ENCODE results near the gene FYN. TPM values are rescaled to one million over a fixed set of nuclear protein-coding genes. Genes with fewer than 3 reads are reported as not detected.

Gene FYN
- total RNA-seq, 4 donors from 2014 or later = 16.3 to 288 (median 52.2) TPM

- 86% methylated on average over 1 to 2 of the region's 2 CpGs for WGBS, 2 donors (ENCODE audit: low coverage in 1 of 2)
- in situ Hi-C loops (cut with MboI; ENCODE audit: low pct_ligation_motif_present in 1 of 4, low pct_unique_long_range_greater_than_20kb in 1 of 4, low sequenced_read_pairs in 3 of 4) (no loop called here), intact Hi-C loops (cut with DNase I; ENCODE audit: low total_unique reads) (no loop called here)
- no peak overlapping the region for H3K4me3 ChIP-seq
- H3K36me3 ChIP-seq = no peaks in the 10 kb centered on the region
- no peaks in the 10 kb centered on the region for H3K9me3 ChIP-seq
- DNase-seq = no peak
- H3K27me3 ChIP-seq = peaks cover 12% of the 10 kb centered on the region
- H3K27ac ChIP-seq = no peak overlapping the region
- H3K4me1 ChIP-seq = no peaks in the 10 kb centered on the region
- TF ChIP-seq, protein P1, sequence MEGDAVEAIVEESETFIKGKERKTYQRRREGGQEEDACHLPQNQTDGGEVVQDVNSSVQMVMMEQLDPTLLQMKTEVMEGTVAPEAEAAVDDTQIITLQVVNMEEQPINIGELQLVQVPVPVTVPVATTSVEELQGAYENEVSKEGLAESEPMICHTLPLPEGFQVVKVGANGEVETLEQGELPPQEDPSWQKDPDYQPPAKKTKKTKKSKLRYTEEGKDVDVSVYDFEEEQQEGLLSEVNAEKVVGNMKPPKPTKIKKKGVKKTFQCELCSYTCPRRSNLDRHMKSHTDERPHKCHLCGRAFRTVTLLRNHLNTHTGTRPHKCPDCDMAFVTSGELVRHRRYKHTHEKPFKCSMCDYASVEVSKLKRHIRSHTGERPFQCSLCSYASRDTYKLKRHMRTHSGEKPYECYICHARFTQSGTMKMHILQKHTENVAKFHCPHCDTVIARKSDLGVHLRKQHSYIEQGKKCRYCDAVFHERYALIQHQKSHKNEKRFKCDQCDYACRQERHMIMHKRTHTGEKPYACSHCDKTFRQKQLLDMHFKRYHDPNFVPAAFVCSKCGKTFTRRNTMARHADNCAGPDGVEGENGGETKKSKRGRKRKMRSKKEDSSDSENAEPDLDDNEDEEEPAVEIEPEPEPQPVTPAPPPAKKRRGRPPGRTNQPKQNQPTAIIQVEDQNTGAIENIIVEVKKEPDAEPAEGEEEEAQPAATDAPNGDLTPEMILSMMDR (IDR thresholded peaks at IDR 0.05) = no peak
- no peak for TF ChIP-seq POLR2A (IDR thresholded peaks at IDR 0.05)
- no peak for TF ChIP-seq POLR2AphosphoS5 (IDR thresholded peaks at IDR 0.05)
Observed at GRCh38 chr6:111880181-111880888, 7.1 kb upstream of the FYN start.

DNA sequence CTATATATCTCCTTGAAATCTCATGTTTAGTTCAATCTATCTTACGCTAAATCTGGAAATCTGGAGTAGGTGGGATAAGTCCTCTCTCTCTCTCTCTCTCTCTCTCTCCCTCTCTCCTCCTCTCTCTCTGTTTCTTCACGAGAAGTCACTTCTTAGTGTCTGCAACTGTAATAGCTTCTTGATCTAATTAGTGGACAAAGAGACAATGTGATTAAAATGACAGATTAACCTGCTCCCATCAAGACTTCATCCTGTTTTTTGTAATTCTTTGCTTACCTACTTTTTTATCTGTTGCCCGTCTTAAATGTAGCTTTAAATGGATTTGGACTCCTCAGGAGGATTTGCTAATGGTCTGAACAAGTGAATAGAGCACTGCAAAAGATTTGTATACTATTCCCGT, 2.5 kb upstream of the FYN start:
- H3K36me3 ChIP-seq = no peaks in the 10 kb centered on the region
- intact Hi-C loops (cut with DNase I; ENCODE audit: low total_unique reads) (no loop called here), in situ Hi-C loops (cut with MboI; ENCODE audit: low pct_ligation_motif_present in 1 of 4, low pct_unique_long_range_greater_than_20kb in 1 of 4, low sequenced_read_pairs in 3 of 4) (no loop called here)
- 89 to 96% methylated on average over 4 of the region's 4 CpGs for WGBS, 2 donors (ENCODE audit: low coverage in 1 of 2)
- TF ChIP-seq POLR2A (IDR thresholded peaks at IDR 0.05) (no peak), POLR2AphosphoS5 (IDR thresholded peaks at IDR 0.05) (no peak), EP300 (IDR thresholded peaks at IDR 0.05; ENCODE audit: low read depth) (no peak)
- TF ChIP-seq, protein P1 (IDR thresholded peaks at IDR 0.05) = no peak
- no peak overlapping the region for H3K27ac ChIP-seq
- H3K4me1 ChIP-seq = peaks cover 0 to 20% (median 12%) of the 10 kb centered on the region in 4 donors
- no peaks in the 10 kb centered on the region for H3K9me3 ChIP-seq
- no peak for DNase-seq
- H3K27me3 ChIP-seq = peaks cover 50% of the 10 kb centered on the region
- H3K4me3 ChIP-seq = no peak overlapping the region

DNA sequence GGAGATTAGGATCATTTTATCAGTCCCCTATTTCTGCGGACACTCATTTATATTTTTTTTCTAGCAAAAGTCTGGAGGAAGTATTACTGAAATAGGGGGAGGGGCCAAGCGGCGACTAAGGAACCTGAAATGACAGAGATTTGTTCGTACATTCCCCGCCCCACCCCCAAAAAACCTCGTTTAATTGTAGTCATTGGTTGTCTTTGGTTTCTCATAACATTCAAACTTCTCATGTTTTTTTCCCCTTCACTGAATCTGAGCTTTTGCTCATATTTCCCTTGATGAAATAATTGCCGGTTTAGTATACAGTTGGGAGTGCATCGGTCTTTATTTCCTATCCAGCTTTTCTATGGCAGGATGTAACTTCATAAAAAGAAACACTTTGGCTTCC, 768 bp upstream of the FYN start:
- Histone ChIP-seq H3K27ac (peak overlapping the region; percentile 86 to 90 (median 88)), H3K27me3 (peaks cover 52% of the 10 kb centered on the region), H3K4me1 (peaks cover 0 to 20% (median 13%) of the 10 kb centered on the region in 4 donors), H3K4me3 (peak overlapping the region in 3 of 4 donors; percentile 71 to 82 (median 72)), H3K9me3 (no peaks in the 10 kb centered on the region), H3K36me3 (no peaks in the 10 kb centered on the region)
- WGBS, 2 donors (ENCODE audit: low coverage in 1 of 2) = 7 to 22% methylated on average over 3 to 8 of the region's 8 CpGs
- intact Hi-C loops (cut with DNase I; ENCODE audit: low total_unique reads) = loop anchor here (5.0 kb wide), 1 partner anchor 162 kb away; no protein-coding TSS in a partner anchor
- in situ Hi-C loops (cut with MboI; ENCODE audit: low pct_ligation_motif_present in 1 of 4, low pct_unique_long_range_greater_than_20kb in 1 of 4, low sequenced_read_pairs in 3 of 4) = no loop called here
- DNase-seq = peak; percentile 19
- TF ChIP-seq EP300 (IDR thresholded peaks at IDR 0.05; ENCODE audit: low read depth) = no peak
- TF ChIP-seq POLR2AphosphoS5 (IDR thresholded peaks at IDR 0.05) = no peak
- no peak for TF ChIP-seq POLR2A (IDR thresholded peaks at IDR 0.05)
- TF ChIP-seq, protein P1 (IDR thresholded peaks at IDR 0.05) = no peak

DNA sequence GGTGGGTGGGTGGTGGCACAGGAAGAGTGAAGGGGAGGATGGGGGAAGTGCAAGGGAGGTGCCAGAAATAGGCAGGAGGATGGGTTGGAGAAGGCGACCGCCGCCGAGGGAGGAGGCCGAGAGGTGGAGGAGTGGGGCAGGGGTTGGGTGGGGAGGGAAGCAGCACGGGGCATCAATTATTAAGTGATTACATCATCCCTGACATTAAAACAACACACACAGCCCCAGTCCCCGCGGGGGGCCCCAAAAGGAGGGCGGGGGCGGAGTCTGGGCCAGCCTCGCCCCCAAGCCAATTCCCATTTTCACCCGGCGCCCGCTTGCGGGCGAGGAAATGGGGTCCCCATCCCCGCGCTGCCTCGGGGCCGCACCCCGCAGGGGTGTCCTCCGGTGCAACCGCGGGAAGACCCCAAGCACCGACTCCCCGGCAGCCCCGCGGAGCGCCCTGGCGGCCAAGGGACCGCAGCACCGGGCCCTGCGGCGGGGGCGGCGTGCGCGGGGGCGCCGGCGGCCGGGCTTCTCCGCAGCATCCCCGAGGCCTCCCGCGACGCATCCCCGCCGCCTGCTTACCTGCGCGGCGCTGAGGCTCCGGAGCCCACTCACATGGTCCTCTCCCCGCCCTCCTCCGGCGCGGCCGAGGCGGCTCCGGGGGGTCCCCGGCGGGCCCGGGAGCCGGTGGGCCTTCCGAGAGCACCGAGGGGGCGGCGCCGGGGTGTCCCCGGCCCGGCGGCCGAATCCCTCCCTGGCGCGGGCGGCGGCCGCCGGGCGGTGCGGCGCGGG, 663 bp downstream of the FYN start:
- peak overlapping the region; percentile 68 to 82 (median 72) for H3K4me3 ChIP-seq
- intact Hi-C loops (cut with DNase I; ENCODE audit: low total_unique reads) = loop anchor here (5.0 kb wide), 1 partner anchor 160 kb away; no protein-coding TSS in a partner anchor
- in situ Hi-C loops (cut with MboI; ENCODE audit: low pct_ligation_motif_present in 1 of 4, low pct_unique_long_range_greater_than_20kb in 1 of 4, low sequenced_read_pairs in 3 of 4) = no loop called here

More for the DNA sequence above, 663 bp downstream of the FYN start:
- TF ChIP-seq, protein P1 (IDR thresholded peaks at IDR 0.05) = peak in 1 of 5 experiments; percentile 7
- TF ChIP-seq EP300 (IDR thresholded peaks at IDR 0.05; ENCODE audit: low read depth) = no peak
- peak; percentile 34 for DNase-seq
- Histone ChIP-seq H3K36me3 (no peaks in the 10 kb centered on the region), H3K27me3 (peaks cover 52% of the 10 kb centered on the region), H3K27ac (peak overlapping the region; percentile 86 to 90 (median 88)), H3K4me1 (peaks cover 0 to 20% (median 13%) of the 10 kb centered on the region in 4 donors), H3K9me3 (no peaks in the 10 kb centered on the region)
- 0 to 2% methylated on average over 4 to 54 of the region's 83 CpGs for WGBS, 2 donors (ENCODE audit: low coverage in 1 of 2)

All from transverse colon (tissue), 4 donors.